ENCODE measurements around the gene GIPR. TPM values are rescaled to one million over a fixed set of nuclear protein-coding genes. Genes with fewer than 3 reads are reported as not detected.

Gene GIPR
- total RNA-seq, 4 donors from 2014 or later: not detected

DNA sequence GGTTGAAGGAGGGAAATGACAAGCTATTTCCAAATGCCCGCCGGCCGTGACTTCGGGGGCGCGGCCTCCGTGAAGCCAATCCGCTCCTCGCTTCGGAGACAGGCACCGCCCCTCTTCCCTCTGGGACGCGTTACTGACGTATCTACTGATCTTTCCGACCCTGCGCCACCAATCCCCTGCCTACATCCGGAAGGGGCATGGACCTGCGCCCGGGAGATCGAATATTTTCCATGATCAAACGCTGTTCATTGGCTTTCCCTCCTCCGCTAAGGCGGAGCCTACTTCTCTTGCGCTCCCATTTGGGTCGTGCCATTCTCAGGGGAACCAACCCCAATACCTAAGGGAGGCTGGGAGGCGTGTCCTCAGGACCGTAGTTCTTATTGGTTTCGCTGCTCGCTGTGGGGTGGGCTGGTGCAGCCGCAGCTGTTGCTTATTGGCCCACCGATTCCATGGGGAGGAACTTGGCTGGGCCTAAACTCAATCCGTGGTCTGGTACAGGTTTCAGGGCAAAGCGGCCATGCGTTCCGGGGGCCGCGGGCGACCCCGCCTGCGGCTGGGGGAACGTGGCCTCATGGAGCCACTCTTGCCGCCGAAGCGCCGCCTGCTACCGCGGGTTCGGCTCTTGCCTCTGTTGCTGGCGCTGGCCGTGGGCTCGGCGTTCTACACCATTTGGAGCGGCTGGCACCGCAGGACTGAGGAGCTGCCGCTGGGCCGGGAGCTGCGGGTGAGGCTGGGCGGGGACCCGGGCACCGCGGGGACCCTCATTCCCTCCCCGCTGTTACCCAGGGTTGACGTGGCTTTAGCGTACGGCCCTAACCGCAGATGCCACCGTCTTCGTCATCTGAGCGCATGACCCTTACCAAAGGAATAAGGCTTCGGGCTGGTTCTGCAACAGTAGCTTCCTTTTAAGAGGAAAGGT lies 24.4 kb downstream of the GIPR start, which contains the start of gene QPCTL:
QPCTL (plus strand) TSS at position 480 of the 919 bp plus-strand sequence; CDS start at position 518, 38 bp downstream.
- no peaks in the 10 kb centered on the region for H3K27me3 ChIP-seq
- H3K9me3 ChIP-seq: no peaks in the 10 kb centered on the region
- peaks cover 8 to 16% of the 10 kb centered on the region in 2 donors for H3K4me1 ChIP-seq
- intact Hi-C loops (cut with DNase I; ENCODE audit: low total_unique reads) (loop anchor here (1.0 kb wide), 3 partner anchors 25 to 77 kb away; partner anchors contain the start of genes FBXO46 and SIX5), in situ Hi-C loops (cut with MboI; ENCODE audit: low sequenced_read_pairs in 4 of 4) (no loop called here)
- H3K36me3 ChIP-seq: peaks cover 0 to 23% of the 10 kb centered on the region in 2 donors
- TF ChIP-seq, protein P1, sequence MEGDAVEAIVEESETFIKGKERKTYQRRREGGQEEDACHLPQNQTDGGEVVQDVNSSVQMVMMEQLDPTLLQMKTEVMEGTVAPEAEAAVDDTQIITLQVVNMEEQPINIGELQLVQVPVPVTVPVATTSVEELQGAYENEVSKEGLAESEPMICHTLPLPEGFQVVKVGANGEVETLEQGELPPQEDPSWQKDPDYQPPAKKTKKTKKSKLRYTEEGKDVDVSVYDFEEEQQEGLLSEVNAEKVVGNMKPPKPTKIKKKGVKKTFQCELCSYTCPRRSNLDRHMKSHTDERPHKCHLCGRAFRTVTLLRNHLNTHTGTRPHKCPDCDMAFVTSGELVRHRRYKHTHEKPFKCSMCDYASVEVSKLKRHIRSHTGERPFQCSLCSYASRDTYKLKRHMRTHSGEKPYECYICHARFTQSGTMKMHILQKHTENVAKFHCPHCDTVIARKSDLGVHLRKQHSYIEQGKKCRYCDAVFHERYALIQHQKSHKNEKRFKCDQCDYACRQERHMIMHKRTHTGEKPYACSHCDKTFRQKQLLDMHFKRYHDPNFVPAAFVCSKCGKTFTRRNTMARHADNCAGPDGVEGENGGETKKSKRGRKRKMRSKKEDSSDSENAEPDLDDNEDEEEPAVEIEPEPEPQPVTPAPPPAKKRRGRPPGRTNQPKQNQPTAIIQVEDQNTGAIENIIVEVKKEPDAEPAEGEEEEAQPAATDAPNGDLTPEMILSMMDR (IDR thresholded peaks at IDR 0.05 in 4 of 5, conservative IDR thresholded peaks at IDR 0.05 in 1 of 5): no peak
- peak; percentile 72 to 81 for TF ChIP-seq POLR2A (IDR thresholded peaks at IDR 0.05)
- DNase-seq (peak; percentile 96 to 97), ATAC-seq (peak; percentile 92 to 94)
- peak within 1 kb of the TSS; percentile 77 to 97 (median 86) for H3K4me3 ChIP-seq
- H3K27ac ChIP-seq: peak within 1 kb of the TSS; percentile 90 to 96 (median 94)

DNA sequence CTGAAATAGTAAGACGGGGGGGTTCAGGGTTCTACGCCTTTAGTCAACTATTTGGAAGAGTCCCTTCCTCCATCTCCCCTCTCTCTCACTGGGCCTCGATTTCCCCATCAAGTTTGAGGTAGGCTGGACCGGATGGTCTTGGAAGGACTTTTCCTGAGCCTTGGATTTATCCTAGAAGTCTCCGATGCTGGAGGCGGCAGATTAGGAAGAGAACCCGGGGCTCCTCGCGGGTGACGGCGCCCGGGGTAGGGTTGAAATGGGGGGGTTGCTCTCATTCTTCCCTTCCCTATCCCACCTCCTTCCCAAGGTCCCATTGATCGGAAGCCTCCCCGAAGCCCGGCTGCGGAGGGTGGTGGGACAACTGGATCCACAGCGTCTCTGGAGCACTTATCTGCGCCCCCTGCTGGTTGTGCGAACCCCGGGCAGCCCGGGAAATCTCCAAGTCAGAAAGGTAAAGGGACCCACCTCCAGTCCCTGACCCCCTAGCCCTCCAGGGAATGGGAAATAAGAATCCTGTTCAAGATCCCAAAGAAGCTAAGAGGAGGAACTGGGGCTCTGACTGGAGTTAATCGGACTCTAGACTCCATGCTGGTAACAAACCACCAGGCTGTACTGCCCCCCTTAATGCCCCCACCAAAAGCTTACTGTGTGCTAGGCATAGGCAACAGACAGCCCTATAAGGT lies 25.2 kb downstream of the GIPR start:
- H3K9me3 ChIP-seq: no peaks in the 10 kb centered on the region
- intact Hi-C loops (cut with DNase I; ENCODE audit: low total_unique reads): loop anchor here (1.0 kb wide), 1 partner anchor 37 kb away; the partner anchor contains the start of gene FBXO46
- ATAC-seq (no peak), DNase-seq (peak in 1 of 2 donors; percentile 66)
- no peak for TF ChIP-seq POLR2A (IDR thresholded peaks at IDR 0.05)
- TF ChIP-seq, protein P1 (IDR thresholded peaks at IDR 0.05 in 4 of 5, conservative IDR thresholded peaks at IDR 0.05 in 1 of 5): peak; percentile 75 to 93 (median 86)
- peaks cover 0 to 15% of the 10 kb centered on the region in 2 donors for H3K36me3 ChIP-seq
- H3K4me1 ChIP-seq: peaks cover 8 to 16% of the 10 kb centered on the region in 2 donors
- in situ Hi-C loops (cut with MboI; ENCODE audit: low sequenced_read_pairs in 4 of 4): no loop called here
- H3K27ac ChIP-seq: peak overlapping the region; percentile 90 to 96 (median 94)
- H3K27me3 ChIP-seq: no peaks in the 10 kb centered on the region
- peak overlapping the region; percentile 77 to 97 (median 86) for H3K4me3 ChIP-seq

DNA sequence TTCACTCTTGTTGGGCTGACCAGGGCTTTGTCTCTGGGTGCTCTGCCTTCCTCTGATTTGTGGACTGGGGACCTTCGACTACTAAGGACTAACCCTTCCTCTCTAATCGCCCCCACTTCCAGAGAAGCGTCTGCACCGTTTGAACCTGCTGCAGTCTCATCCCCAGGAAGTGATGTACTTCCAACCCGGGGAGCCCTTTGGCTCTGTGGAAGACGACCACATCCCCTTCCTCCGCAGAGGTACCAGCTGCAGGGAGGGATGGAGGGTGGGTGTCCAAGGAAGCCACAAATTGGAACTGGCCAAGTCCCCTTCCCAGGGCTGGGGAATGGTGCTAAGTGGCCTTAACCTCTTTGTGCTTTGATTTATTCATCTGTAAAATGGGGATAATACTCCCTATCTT lies 33.7 kb downstream of the GIPR start:
- H3K36me3 ChIP-seq: peaks cover 0 to 8% of the 10 kb centered on the region in 2 donors
- no peak overlapping the region for H3K4me3 ChIP-seq
- no peak for DNase-seq
- in situ Hi-C loops (cut with MboI; ENCODE audit: low sequenced_read_pairs in 4 of 4): no loop called here
- intact Hi-C loops (cut with DNase I; ENCODE audit: low total_unique reads): no loop called here
- H3K4me1 ChIP-seq: peaks cover under 1 to 1% of the 10 kb centered on the region in 2 donors
- TF ChIP-seq, protein P1 (IDR thresholded peaks at IDR 0.05 in 4 of 5, conservative IDR thresholded peaks at IDR 0.05 in 1 of 5): no peak
- TF ChIP-seq POLR2A (IDR thresholded peaks at IDR 0.05): no peak
- no peak overlapping the region for H3K27ac ChIP-seq
- ATAC-seq: no peak
- no peaks in the 10 kb centered on the region for H3K9me3 ChIP-seq
- H3K27me3 ChIP-seq: no peaks in the 10 kb centered on the region

DNA sequence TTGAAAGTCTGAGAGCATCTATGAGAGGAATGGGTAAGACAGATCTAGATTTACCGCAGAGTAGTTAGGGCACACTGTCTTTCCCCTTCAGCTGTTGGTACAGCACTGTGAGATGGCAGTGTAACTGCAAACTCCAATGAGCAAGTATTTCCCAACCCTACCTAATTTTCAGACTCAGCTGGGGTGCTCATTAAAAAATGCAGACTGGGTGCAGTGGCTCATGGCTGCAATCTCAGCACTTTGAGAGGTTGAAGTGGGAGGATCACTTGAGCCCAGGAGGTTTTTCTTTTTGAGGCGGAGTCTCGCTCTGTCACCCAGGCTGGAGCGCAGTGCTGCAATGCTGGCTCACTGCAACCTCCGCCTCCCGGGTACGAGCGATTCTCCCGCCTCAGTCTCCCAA lies 37.1 kb downstream of the GIPR start:
- H3K27ac ChIP-seq: no peak overlapping the region
- DNase-seq: no peak
- no peaks in the 10 kb centered on the region for H3K27me3 ChIP-seq
- no peak for ATAC-seq
- in situ Hi-C loops (cut with MboI; ENCODE audit: low sequenced_read_pairs in 4 of 4): no loop called here
- TF ChIP-seq POLR2A (IDR thresholded peaks at IDR 0.05): no peak
- TF ChIP-seq, protein P1 (IDR thresholded peaks at IDR 0.05 in 4 of 5, conservative IDR thresholded peaks at IDR 0.05 in 1 of 5): no peak
- H3K36me3 ChIP-seq: peaks cover 0 to 7% of the 10 kb centered on the region in 2 donors
- H3K4me1 ChIP-seq: peaks cover 5 to 9% of the 10 kb centered on the region in 2 donors
- H3K9me3 ChIP-seq: no peaks in the 10 kb centered on the region
- H3K4me3 ChIP-seq: no peak overlapping the region
- intact Hi-C loops (cut with DNase I; ENCODE audit: low total_unique reads): no loop called here

Data from gastrocnemius medialis (tissue), 4 donors.